GM21737 (cell line): ENCODE results near the gene AREG.

Experiments
- ATAC-seq: cut with Tn5 transposase; IDR thresholded peaks from one replicate; pipeline ENCODE4 v1.9.1; 2021; ENCODE audit warnings: mild to moderate bottlenecking, moderate library complexity; ENCODE audit not compliant: unreplicated experiment

Gene AREG

GRCh38 chr4:74456849-74457395 lies 12.0 kb downstream of the AREG start:
- no peak for ATAC-seq

DNA sequence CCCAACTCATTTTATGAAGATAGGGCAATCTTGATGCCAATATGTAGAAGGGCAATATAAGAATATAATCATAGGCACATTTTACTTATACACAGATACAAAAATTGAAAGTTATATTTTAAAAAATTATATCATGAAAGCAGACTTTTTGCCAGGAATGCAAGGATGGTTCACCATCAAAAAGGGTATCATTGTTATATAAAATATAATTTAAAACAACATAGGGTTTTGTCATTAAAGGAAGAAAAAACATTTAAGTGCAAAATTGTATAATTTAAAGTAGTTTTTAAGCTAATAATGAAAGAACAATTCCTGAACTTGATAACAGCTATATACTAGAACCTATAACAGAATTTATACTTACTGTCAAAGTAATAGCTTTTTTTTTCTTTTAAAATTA lies 15.9 kb downstream of the AREG start:
- no peak for ATAC-seq

DNA sequence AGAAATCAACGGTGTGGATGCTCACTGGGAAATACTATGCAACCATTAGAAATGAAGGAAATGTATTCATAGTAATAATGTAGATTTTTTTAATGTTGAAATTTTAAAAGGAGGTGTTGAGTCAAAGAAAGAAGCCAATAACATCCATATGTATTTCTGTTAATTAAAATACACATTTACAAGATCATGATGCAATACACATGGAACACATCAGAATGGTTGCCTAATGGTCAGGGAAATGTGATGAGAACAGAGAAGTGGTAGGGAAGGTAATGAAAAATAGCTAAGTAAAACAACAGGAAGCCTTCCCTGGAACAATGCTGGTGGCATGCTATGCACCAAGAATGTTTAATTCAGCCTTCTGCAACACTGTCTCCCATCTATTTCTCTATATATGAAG lies 18.2 kb downstream of the AREG start:
- ATAC-seq, result no peak

- no peak for ATAC-seq
Measured at GRCh38 chr4:74464291-74464690, 19.4 kb downstream of the AREG start.

DNA sequence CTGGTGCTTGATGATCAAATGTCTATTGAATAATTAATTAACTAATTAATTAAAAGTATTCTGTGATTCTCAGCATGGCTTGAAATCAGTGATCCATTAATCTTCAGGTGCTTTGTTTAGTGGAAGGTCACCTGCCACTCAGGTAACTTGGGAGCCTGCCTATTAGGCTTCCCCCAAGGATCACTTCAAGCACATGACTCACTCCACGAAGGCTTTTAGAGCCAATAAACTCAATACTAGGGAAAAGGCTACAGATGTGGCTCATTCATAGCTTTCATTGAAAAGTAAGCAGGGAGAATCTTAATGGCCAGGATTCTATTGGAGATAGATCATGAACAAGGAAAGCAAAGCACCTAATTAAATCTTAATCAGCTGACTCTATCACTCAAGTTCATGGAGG lies 21.3 kb downstream of the AREG start:
- ATAC-seq, result no peak

DNA sequence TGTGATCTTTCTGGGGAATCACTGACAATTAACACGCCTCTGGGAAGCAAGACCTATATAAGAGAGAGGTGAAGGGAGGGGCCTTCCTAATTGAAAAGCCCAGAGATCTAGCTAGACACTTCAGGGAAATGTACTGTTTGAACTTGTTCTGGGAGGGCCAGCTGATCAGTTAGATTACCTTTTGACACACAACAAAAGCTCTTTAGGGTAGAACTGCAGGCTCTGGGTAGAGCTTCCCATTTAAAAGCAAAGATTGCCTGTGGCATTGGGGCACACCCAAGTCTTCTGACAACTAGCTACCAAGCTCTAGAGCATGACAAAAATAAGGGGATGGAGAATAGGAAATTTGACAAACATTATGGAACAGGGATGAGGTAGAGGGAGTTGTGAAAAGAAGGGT lies 26.3 kb downstream of the AREG start:
- ATAC-seq, result no peak

- ATAC-seq, result no peak
Measured at GRCh38 chr4:74473155-74473811, 28.3 kb downstream of the AREG start.

DNA sequence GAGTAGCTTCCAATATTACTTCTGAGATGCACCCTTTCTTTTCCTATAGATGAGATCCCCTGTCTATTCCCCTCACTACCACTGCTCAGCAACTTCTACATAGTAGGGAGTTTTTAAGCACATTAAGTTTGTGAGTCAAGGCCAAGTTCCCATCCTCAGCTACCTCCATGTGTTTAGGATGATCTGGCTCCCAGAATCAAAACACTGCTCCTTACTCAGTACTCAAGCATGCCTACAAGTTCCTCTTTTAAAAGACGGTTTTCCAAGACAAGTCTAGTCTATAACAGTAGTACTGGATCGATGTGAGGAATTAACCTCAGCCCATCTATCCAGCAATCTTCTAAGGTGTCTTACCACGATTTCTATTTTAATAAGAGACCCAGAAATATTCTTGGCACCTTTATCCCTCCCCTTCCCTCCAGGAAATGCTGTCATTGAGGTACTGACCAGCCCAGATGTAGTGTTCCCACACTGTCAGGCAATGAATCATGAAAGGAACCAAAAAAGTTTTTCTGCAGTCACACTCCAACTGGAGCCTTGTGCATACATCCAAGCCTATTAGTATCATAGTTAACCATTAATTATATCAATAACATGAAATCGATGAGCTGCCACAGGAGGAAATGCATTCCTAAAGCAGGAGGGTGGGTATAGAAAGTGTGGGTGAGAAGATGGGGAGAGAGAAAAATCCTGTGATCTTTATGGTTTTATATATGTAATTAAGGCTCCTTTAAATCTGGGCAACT lies 29.6 kb downstream of the AREG start:
- ATAC-seq, result no peak

GRCh38 chr4:74475091-74475800 lies 30.3 kb downstream of the AREG start:
- no peak for ATAC-seq

DNA sequence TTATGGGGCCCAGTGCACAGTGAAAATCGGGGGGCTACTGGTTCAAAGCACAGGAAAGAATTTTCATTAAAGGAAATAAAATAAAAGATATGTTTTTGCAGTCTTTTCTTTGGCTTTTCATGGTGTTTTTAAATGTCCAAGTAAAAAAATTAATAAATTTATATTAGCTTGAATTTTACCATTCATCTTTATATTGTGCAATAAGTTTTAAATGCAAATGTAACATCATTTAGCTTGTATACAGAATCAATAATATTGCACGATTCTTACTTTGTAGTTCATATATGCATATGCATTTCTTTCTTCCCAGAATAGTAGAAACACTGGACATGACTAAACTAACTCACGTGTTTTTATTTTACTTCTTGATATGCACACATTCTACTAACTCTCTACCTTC lies 31.0 kb downstream of the AREG start:
- no peak for ATAC-seq

GRCh38 chr4:74479009-74479408 lies 34.1 kb downstream of the AREG start:
- ATAC-seq, result no peak

DNA sequence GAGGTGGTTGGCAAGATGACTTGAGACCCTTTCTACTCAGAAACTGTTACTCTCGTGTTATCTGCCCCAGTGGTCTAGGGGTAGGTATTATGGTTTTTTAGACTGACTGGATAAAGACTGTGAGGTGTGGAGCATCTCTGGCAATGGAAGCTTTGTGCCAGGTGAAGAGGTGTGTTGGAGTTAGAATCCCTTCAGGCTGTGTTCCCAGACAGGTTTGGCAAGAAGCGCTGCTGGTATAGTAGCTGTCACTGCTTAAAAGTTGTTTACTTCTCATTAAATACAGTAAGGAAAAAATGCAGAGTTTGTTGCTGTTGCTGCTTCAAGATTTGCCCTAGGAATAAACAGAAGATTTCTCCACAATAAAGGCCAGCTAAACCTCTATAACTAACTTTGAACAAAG lies 35.3 kb downstream of the AREG start:
- ATAC-seq, result no peak

DNA sequence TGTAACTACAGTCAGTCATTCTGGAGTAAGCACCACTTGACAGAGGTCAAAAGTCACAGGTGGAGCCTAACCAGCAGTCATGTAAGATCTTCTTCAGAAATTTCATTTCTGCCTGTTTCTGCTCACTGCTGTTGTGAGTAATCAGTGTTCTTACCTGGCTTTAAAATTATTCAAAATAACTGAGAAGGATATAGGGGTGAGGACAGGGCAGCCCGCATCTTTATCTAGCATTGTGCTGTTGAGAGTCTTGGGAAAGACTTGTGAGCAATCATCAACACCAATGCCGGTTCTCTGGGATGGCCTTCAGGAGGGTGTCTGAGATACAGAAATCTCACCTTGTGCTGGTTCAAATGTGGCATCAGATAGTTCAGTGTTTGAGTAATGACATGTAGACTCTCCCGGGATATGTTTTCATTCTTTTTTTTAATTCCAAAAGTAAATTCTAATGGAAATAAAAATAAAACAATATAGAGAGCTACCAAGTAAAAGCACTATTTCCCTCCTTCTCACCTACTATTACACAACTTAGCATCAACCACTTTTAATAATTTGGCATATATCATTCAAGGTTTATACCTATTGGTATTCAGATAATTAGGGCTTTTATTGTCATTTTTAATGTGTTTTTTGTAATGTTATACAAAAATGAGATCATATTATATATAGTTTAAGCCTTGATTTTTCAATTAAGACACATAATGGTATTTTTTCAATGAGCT lies 37.1 kb downstream of the AREG start:
- ATAC-seq, result no peak

DNA sequence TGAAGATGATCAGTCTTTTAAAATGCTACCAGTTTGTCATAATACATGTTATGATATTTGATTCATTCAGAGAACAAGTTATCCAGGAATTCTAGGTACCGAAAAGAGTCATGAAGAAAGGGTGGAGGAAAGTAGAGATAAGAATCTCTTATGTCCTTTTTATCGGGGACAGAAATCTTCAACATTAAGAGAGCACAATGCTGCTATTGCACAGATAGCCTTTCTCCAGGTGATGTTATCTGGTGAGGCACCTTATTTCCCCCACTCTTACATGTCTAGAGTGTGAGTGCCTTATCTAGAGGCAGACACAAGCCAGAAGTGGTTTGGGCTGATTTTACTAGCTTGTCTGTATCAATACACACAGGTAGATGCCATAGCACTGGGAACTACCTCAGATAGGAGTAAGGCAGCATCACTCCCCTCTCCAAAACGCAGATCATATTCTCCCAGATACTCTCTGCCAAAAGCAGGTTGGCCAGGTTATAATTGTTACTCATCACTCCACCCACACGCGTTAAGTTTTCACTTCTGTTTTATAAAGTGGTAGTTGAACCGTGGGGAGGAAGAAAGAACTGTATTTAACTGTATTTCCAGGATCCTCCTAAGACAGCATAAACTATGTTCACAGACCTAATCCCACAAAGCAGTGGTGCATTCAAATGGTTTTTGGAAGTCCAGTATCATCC lies 38.4 kb downstream of the AREG start:
- ATAC-seq, result no peak

DNA sequence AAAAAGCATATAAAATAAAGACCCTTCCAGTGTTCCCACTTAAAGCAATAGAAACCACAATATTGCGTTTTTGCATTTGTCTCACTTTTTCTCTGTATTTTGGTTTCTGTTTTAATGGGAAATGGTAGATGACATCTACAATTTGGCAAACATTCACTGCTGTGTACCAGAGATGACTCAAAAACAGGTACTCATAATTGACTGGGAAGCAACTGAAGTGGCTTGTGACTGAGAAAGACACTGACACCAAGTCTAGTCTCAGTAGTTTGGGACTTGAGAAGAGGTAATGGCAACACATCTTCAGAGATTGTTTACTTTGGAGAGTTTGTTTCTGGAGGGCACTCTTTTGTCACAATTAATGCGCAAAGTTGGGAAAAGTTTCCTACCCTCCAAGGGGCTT lies 42.0 kb downstream of the AREG start:
- no peak for ATAC-seq

- no peak for ATAC-seq
Measured at GRCh38 chr4:74487771-74488170, 42.8 kb downstream of the AREG start.

GRCh38 chr4:74490736-74491135 lies 45.8 kb downstream of the AREG start:
- no peak for ATAC-seq

DNA sequence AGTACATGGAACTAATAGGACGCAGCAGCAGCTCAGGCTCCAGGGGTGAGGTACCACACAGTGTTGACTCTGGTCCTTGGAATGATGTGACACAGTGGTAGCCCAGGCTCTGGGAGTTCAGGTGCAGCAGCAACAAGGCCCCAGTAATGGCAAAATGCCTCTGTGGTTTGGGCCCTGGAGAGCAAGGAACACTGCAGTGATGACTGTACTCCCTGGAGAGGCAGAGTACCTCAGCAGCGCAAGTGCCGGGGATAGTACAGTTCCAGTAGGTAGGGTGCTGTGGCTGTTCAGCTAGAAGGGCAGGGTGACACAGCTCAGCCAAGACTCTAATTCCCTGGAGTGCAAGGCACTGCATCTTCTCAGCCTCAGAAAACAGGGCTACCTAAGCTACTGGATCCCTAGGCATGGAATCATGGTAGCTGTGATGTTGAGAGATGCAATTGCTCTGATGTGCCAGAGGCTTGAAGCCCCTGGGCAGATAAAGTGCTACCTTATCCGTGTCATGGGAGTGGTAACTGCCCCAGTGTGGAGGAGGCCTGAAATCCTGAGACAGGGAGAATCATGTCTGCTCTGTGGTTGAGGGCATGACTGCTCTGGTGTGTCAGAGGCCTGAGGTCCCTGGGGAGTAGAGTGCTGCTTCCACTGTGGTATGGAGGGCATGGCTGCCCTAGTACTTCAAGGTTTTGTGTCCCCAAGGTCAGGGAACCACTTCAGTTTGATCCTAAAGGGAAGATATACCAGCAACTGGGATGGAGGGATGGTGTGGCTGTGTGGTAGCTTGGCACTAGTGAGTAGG lies 55.2 kb downstream of the AREG start:
- ATAC-seq, result no peak

DNA sequence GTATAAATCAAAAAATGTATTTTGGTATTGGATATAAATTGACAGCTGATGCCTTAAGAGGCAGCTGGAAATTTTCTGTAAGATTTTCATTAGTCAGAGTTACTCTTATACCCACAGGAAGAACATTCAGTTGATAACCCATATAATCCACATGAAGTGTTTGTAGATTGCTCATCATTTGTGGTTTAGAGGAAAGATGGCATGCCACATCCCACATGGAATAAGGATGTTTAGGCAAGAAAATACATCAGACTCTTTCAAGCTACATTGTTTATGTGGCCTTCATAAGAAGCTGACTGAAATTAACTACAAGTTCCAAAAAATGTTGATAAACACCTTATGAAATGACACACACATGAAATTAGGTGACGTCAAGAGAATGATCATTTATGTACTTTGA lies 56.6 kb downstream of the AREG start:
- no peak for ATAC-seq

- ATAC-seq, result no peak
Measured at GRCh38 chr4:74503580-74503979, 58.6 kb downstream of the AREG start.
